GM19193 (cell line): Measurements from ENCODE around the gene MGAT4D.

ENCODE experiments used
- POLR2A ChIP-seq: IDR thresholded peaks from 4 replicates; pipeline ENCODE4 v1.6.1; 2011; ENCODE audit not compliant: insufficient read depth, insufficient read length; ENCODE audit errors: extremely low read depth

MGAT4D gene

DNA sequence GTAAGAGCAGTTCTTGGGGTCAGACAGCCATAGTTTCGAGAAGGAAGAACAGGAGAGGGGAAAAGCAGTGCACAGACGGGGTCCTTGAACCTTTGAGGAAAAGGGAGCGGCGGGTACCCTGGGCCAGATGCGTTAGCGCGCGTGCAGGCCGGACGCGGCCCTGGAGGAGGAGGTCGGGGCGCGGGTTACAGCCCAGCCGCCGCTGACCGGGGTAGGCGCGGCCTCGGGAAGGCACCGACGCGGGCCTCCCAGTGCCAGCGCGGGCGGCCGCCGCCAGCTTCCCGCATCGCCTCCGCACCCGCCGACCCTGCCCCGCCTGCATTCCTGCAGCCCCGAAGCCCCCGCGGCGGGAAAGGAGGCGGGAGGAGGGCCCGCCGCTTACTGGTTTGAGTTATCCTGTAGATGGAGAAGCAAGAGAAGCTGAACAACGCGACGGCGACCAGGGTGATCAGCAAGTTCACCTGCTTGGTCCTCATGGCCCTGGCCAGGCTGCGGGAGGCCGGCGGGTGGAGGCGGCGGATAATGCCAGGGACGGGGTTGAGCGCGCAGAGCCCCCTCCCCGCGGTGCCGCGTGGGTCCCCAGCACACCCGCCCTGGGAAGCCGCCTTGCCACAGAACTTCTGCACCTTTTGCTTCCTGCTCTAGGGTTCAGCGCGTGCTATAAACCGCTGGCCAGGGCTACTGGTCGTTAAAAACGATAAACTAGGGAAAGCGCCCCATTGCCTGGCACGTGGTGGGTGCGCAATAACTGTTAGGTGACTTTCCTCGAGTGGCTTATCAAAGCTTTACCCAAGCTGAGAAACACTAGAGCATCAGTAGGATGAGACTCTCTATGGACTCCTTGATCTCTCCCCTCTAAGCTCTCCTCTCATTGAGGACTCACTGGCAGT lies at the start of gene MGAT4D:
TSS of gene MGAT4D (minus strand) at position 547 of the 890 bp plus-strand sequence. CDS start at position 476, 71 bp downstream.
- no peak for TF ChIP-seq POLR2A

DNA sequence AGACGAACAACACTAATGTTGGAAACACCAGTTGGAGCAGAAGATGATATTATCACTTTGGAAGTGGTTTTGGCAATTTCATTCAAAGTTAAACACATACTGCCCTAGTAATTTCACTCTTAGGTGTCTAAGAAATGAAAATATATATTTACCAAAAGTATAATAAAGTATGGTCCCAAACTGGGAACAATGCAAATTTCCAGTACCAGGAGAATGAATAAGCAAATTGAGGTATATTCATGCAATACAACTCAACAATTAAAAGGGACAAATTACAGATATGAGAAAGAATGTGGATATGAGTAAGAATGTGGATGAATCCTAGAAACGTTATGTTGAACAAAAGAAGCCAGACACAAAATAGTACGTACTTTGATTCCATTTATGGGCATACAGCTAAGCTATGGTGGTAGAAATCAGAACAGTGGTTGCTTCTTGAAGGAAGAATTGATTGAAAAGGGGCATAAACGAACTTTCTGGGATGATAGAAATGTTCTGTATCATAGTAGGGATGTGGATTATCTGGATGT lies 35.9 kb upstream of the MGAT4D start:
- no peak for TF ChIP-seq POLR2A

DNA sequence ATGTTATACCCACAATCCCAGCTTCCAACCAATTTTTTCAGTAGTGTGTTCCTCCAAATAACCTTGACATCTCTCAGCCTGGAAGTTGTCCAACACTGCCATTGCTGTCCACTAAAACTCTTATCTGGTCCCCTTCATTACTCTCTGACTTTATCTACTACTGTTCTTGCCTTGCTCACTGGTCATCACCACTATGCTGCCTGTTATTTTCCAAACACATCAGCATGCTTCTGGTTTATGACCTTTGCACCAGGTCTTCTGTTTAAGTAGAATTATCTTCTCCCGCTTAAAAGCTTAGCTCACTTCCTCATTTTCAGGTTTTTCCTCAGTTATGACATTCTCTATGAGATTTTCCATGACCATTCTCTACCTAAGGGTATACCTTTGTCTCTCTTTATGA lies 31.3 kb upstream of the MGAT4D start:
- TF ChIP-seq POLR2A: no peak

DNA sequence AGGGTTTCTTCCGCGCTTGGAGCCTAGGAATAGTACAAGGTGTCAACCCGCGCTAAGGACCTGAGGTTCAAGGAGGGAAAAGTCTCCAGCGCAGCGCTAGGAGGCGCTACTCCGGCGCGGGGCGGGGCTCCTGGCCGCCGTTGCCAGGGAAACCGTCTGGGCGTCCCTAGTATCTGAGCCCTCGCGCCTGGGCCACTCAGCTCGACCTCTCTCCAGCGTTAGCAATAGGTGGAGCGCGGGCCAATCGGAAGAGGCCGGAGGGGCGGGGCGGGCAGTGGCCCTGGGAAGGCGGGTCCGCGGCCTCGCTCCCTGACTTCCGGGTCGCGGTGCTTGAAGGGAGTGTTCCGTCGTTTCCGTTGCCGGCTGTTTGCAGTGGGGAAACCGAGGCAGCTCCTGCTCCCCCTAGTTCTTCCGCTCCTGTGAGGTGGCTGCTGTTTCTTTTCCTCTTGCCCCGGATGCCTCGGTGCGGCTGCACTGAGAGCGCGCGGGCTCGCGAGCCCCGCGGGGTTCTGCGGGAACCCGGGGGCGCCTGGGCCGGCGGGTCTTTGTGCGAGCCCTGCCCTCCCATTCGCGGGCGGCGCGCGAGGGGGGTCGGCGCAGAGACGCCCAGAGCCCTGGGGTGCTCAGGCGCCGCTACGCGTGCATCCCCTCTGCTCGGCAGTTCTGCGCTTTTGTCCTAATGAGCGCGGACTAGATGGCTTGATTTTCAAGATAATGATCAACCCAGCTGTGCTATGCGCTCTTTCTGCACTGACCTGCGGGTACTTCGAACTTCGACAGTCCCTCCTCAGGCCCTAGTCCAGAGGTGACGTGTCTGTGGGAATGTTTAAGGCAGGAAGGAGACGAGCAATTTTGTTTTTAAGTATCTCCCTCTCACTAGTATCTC lies 26.0 kb upstream of the MGAT4D start, which contains the start of gene ELMOD2:
TSS of gene ELMOD2 (plus strand) at position 312 of the 886 bp plus-strand sequence. CDS start 1,261 bp downstream, outside the sequence.
- peak; percentile 90 for TF ChIP-seq POLR2A

DNA sequence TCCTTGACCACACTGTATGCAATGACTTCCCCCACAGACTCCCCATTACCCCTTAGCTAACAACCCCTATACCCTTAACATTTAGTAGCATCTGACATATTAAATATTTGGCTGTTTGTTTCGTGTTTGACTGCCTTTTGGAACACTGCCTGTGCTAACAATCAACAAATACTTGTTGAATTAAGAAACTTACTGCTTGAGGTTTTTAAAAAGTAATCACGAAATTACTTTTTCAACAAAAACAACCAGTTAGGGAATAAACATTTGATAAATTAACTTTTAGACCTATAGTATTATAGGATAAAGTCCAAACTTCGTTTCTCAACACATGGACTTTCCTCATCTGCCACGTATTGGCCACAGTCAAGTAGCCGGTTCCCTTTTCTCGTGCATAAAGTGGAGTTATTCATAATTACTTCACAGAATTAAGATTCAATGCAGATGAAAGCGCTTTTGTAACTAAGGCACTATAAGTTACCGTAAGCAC lies 25.3 kb upstream of the MGAT4D start:
- TF ChIP-seq POLR2A: no peak

DNA sequence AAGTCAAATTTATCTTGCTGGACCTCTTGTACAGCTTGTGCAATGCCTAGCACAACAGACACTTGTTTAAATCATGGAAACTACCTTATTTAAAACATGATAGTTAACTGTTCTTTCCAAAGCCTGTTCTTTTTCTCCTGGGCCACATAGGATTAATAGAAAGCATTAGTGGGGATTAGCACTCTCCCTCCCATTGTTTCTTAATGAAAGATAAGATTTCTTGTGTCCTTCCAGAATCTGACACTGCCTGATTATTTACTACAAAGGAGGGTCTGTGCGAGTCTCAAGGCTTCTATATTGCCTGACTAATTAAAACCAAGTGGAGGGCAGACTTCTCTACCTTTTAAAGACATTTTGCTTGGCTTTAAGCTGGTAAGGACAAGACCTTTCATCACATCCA lies 17.3 kb upstream of the MGAT4D start:
- TF ChIP-seq POLR2A: no peak

DNA sequence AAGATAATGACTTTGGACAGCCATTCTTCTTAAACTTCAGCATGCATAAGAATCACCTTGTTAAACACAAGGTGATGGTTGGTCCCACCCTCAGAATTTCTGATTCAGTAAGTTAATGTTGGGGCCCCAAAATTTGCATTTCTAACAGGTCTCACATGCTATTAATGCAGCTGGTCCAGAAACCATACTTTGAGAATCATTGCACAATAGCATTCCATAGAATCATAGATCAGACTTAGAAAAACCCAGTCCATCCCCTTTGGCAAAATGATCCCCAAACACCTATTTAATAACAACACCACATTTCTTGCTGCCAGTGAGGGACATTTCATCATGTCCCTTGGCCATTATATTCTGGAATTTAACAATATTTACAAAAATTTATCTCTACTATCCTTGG lies 6.2 kb upstream of the MGAT4D start:
- TF ChIP-seq POLR2A: no peak

DNA sequence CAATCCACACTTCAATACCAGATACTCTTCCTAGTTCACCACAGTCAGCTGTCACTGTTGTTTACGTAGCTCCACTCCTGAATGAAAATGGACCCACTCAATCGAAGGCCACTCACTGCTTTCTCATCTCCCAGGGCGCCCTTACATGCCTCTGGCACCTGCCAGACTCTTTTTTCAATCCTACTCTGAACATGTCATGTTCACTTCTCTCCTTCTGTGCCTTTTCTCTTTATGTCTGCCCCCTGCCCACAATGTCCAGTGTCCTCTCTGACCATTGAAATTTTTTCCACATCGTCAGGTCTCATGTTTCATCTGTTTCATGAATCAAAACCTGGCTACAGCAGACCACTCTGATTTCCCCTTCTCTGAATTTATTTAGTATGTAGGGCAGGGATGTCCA lies 1.3 kb upstream of the MGAT4D start:
- TF ChIP-seq POLR2A: no peak

DNA sequence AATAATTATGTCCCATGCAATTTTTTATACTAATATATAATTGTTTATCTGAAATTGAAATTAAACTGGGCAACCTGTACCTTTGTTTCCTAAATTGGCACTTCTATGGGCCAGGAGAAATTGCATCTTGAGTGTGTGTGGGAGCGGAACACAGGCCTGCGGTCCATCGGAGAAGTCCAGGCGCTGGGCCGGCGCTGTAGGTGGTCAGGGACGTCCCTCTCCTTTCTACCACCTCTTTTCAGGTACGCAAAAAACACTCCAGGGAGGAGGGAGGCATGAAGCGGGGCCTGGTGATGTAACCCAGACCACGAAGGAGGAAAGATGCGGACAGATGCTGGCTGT lies 717 bp downstream of the MGAT4D start:
- no peak for TF ChIP-seq POLR2A

DNA sequence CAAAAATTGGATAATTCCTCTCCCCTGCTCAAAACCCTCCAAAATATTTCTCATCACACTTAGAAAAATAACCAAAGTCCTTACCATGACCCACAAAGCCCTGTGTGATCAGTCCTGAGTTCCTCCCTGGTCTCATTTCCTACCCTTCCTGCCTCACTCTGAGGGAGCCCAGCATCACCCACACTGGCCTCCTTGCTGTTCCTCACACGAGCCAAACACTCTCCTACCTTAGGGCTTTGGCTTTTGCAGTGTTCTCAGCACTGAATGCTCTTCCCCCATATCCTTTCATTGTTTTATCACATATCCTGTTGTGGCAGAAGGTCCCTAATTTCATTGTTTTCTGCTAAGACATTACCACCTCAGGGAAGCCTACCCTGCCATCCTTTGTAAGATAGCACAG lies 12.2 kb downstream of the MGAT4D start:
- TF ChIP-seq POLR2A: no peak

DNA sequence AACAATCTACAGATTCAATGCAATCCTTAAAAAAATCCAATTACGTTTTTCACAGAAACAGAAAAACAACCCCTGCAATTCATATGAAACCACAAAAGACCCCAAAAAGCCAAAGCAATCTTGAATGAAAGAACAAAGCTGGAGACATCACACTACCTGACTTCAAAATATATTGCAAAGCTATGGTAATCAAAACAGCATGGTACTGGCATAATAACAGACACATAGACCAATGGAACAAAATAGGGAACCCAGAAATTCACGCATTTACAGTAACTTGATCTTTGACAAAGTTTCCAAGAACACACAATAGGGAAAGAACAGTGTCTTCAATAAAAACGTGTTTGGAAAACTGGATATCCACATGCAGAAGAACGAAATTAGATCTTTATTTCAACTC lies 14.6 kb downstream of the MGAT4D start:
- no peak for TF ChIP-seq POLR2A

DNA sequence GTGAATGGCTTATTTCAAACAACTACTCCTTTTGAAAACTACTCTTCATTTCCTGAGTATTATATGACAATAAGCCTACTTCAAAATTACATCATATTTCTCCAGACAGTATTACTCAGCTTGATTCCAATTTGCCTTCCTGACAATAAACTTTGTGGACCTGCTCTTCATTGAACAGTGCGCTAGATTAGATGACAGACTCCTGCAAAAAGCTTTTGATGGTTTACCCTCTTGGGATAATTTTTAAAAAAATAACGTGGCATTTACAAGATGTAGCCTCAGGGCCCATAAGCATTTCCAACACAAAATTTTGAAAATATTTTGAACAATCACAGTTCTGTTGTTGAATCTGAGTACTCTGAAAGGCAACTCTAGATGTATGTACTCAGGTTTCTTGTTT lies 25.9 kb downstream of the MGAT4D start:
- no peak for TF ChIP-seq POLR2A

DNA sequence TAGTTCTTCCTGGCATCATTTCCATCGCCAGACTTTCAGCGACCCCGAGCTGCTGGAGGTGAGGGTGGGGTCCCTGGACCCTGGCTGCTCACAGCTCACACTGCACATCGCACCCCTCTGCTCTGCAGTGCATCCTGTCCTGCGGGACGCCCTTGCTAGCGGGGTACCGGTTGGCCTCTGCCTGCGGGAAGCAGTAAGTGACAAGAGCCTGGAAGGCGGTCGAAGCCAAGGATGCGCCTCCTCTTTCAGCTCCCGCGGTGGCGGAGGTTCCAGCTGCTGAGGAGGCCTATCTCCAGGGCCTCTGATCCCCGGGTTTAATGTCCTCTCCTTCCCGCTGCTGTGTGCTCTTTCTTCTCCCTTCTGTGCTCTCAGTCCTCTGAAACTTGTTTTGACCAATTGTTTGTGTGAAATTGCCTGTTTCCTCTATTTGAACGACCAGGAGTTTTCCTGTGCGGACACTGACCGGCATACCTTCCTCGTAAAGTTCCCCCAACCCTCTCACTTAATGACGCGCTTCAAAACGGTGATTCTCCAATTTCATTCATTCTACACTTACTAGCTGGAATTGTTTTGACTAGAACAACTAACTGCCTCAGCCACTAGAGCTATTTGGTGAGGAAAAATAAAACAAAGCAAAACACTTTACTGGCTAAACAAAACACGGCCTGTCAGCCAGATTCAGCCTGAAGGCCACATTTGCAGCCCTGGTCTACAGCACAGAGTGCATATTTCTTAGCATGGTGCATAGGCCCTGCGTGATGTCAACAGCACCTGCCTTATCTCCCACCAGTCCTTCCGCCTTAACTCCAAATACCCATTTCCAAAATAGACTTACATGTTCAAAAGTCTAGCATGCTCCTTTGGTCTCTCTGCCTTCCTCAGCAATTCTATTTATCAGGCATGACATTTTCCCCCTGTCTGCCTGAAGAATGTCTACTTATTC lies 28.0 kb downstream of the MGAT4D start:
- no peak for TF ChIP-seq POLR2A

DNA sequence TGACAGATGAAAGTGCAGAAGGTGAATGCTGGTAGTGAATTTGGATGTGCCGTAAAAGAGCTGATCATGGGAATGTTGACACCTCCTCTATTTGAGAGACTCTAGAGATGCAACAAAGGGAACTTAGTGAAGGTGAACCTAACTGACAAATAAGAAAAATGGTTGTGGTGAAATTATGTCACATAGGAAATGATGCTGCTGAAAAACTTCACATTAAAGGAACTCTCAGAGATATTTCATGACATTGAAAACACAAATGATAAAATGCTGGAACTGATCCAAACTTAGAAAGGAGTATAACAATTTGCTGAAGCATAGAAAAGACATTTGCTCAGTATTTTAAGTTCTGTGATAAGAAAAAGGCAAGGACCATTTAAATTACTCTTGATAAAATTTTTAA lies 31.9 kb downstream of the MGAT4D start:
- no peak for TF ChIP-seq POLR2A
